GM12891 (cell line): ENCODE results near the gene FAM228A.

Source experiments
- PAX5 ChIP-seq: IDR thresholded peaks from 2 replicates; pipeline ENCODE4 v1.6.1; 2011; ENCODE audit warnings: low read length, moderate library complexity, mild to moderate bottlenecking; ENCODE audit not compliant: insufficient read depth, severe bottlenecking
- POLR2A ChIP-seq: IDR thresholded peaks from 2 replicates; pipeline ENCODE4 v1.6.1; 2011; ENCODE audit warnings: low read depth, low read length, control low read depth
- POLR2AphosphoS5 ChIP-seq: IDR thresholded peaks from 2 replicates; pipeline ENCODE4 v1.6.1; 2011; ENCODE audit warnings: low read depth, low read length, control low read depth
- SPI1 ChIP-seq: IDR thresholded peaks from 2 replicates; pipeline ENCODE4 v1.6.1; 2011; ENCODE audit warnings: low read depth, low read length, control low read depth
- TAF1 ChIP-seq: IDR thresholded peaks from 2 replicates; pipeline ENCODE4 v1.6.1; 2011; ENCODE audit warnings: low read depth, low read length, control low read depth

DNA sequence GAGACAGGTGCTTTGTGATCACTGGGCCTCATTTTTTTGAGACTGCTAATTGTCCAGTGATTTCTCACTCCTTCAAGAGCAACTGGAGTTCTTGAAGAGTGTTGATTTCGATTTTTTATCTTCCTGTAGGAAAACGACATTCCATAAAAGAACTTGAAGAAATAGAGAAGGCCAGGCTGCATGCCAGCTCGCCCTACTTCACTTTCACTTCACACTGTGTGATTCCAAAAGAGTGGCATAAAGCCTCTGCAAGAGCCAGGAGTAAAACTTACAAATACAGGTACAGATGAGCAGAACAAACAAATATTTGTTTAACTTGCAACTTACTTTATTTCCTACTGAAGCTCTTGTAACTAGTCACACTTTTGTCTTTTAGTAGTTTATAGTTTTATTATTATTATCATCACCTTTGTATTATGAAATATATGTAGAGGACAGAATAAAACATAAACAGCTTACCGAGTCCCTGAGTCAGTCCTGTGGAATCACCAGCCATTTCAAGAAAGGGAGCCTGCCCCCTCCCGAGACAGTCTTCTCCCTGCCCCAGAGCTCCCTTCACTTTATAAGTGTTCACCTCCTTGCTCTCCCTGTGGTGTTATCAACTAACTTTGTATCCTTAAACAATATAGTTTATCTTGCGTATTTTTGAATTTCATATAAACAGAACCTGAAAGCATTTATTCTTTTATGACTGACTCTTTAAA, 8.7 kb downstream of the FAM228A start:
- TF ChIP-seq POLR2AphosphoS5 (no peak), TAF1 (no peak), PAX5 (no peak), POLR2A (no peak), SPI1 (no peak)
